ENCODE results near the gene DENND1C. TPM values are rescaled to one million over a fixed set of nuclear protein-coding genes. Genes with fewer than 3 reads are reported as not detected.

Gene DENND1C
- total RNA-seq, 1 donor from 2014 or later, result not detected

DNA sequence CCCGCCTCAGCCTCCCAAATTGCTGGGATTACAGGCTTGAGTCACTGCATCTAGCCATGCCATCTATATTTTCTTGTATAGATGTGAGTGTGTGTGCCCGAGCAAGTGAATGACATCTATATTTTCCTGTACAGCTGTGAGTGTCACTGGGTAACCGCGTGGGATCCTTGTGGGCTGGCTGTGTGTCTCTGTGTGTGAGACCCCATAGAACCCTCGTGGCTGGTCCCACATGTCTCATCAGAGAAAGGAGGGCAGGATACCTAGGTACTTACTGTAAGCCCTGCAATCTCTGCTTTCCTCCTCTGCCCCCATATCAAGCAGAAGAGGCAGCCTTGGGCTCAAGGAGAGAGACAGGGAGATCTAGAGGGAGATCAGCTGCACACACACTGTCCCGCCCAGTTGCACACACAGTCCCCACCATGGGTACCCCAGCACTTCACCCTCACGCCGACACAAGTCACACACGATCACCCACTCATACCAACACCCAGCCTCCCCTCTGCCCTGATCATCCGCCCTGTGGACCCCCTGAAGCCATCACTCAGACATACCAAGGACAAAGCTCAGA is 655 bp downstream of the DENND1C start:
- Mint-ChIP-seq H3K4me3 (ENCODE audit: unreplicated experiment) (no peak overlapping the region), H3K27ac (ENCODE audit: unreplicated experiment) (no peak overlapping the region), H3K9me3 (ENCODE audit: unreplicated experiment) (no peaks in the 10 kb centered on the region), H3K4me1 (ENCODE audit: unreplicated experiment) (peaks cover 2% of the 10 kb centered on the region), H3K36me3 (ENCODE audit: unreplicated experiment) (no peaks in the 10 kb centered on the region), H3K27me3 (ENCODE audit: unreplicated experiment) (peaks cover 1% of the 10 kb centered on the region)
- DNase-seq (ENCODE audit: extremely low spot score, unreplicated experiment), result no peak
- TF ChIP-seq, protein P1, sequence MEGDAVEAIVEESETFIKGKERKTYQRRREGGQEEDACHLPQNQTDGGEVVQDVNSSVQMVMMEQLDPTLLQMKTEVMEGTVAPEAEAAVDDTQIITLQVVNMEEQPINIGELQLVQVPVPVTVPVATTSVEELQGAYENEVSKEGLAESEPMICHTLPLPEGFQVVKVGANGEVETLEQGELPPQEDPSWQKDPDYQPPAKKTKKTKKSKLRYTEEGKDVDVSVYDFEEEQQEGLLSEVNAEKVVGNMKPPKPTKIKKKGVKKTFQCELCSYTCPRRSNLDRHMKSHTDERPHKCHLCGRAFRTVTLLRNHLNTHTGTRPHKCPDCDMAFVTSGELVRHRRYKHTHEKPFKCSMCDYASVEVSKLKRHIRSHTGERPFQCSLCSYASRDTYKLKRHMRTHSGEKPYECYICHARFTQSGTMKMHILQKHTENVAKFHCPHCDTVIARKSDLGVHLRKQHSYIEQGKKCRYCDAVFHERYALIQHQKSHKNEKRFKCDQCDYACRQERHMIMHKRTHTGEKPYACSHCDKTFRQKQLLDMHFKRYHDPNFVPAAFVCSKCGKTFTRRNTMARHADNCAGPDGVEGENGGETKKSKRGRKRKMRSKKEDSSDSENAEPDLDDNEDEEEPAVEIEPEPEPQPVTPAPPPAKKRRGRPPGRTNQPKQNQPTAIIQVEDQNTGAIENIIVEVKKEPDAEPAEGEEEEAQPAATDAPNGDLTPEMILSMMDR (IDR thresholded peaks at IDR 0.05), result no peak

DNA sequence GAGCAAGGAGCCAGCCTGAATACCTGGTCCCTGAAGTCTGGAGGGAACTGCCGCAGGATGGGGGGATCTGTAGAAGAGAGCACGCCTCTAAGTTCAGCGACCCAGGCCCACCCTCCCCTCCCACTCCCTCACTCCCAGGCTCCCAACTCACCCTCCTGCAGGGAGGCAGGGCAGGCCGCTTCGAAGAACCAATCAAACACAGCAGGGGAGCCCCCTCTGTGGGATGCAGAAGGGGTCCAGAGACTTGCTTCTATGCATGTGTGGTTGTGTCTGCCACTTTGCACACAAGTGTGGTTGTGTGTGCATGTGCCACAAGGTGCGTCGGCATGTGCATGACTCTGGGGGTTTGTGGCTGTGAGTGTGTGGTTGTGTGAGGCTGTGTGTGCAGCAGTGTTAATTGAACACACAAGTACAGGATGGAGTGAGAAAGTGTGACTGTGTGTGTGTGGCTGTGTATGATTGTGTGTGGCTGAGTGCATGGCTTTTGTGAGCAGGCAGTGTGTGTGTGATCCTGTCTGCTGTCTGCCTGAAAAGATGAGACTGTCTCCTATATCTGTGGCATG is 1.7 kb downstream of the DENND1C start:
- H3K27me3 Mint-ChIP-seq (ENCODE audit: unreplicated experiment), result peaks cover 2% of the 10 kb centered on the region
- H3K4me1 Mint-ChIP-seq (ENCODE audit: unreplicated experiment), result peaks cover 4% of the 10 kb centered on the region
- no peaks in the 10 kb centered on the region for H3K36me3 Mint-ChIP-seq (ENCODE audit: unreplicated experiment)
- H3K4me3 Mint-ChIP-seq (ENCODE audit: unreplicated experiment), result no peak overlapping the region
- no peak overlapping the region for H3K27ac Mint-ChIP-seq (ENCODE audit: unreplicated experiment)
- no peak for DNase-seq (ENCODE audit: extremely low spot score, unreplicated experiment)
- H3K9me3 Mint-ChIP-seq (ENCODE audit: unreplicated experiment), result no peaks in the 10 kb centered on the region
- TF ChIP-seq, protein P1 (IDR thresholded peaks at IDR 0.05), result no peak

DNA sequence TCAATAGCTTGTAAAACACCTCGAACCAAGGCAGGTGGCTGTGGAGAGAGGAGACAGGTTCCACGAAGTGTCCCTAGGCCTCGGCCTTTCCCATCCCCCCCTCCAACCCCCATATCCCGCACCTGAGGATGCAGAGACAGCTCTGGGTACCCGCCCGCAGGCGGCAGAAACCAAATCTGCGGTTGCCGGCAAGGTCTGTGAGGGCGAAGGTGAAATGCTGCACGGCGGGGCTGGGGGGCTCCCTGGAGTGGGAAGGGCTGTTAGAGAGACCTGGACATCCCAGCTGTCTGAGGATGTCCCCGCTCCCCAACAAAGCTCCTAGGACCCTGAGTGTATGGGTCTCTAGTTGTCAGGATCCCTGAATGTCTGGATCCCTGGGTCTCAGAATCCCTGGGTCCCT is 2.8 kb downstream of the DENND1C start:
- TF ChIP-seq, protein P1 (IDR thresholded peaks at IDR 0.05), result no peak
- Mint-ChIP-seq H3K4me1 (ENCODE audit: unreplicated experiment) (peaks cover 4% of the 10 kb centered on the region), H3K4me3 (ENCODE audit: unreplicated experiment) (no peak overlapping the region), H3K9me3 (ENCODE audit: unreplicated experiment) (no peaks in the 10 kb centered on the region), H3K36me3 (ENCODE audit: unreplicated experiment) (no peaks in the 10 kb centered on the region), H3K27me3 (ENCODE audit: unreplicated experiment) (peaks cover 2% of the 10 kb centered on the region), H3K27ac (ENCODE audit: unreplicated experiment) (no peak overlapping the region)
- no peak for DNase-seq (ENCODE audit: extremely low spot score, unreplicated experiment)

DNA sequence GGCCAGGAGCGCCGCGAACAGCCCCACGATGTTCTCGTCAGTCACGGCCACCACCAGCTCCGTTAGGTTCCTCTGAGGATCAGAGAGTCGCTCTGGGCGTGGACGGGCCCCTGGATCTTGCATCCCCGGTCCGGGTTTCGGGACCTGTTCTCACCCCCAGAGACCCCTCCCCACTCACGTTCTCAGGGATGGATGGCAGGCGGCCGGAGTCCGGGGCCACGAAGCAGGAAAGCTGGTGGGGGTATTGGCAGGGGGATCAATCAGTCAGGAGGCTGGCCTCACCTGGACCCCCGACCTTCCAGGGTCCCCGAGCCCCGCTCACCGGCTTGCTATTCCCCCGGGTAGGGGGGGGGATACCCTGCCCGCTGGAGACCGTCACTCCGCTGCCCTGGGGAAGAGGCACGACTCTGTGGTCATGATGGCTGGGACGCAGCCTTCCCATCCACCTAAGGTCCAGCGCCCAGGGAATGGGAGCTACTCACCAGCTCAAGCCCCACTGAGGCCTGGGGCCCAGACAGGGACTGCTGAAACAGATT is 4.6 kb downstream of the DENND1C start:
- Mint-ChIP-seq H3K27me3 (ENCODE audit: unreplicated experiment) (peaks cover 2% of the 10 kb centered on the region), H3K4me3 (ENCODE audit: unreplicated experiment) (no peak overlapping the region), H3K4me1 (ENCODE audit: unreplicated experiment) (peaks cover 4% of the 10 kb centered on the region), H3K36me3 (ENCODE audit: unreplicated experiment) (no peaks in the 10 kb centered on the region), H3K9me3 (ENCODE audit: unreplicated experiment) (no peaks in the 10 kb centered on the region), H3K27ac (ENCODE audit: unreplicated experiment) (no peak overlapping the region)
- no peak for DNase-seq (ENCODE audit: extremely low spot score, unreplicated experiment)
- TF ChIP-seq, protein P1 (IDR thresholded peaks at IDR 0.05), result no peak

DNA sequence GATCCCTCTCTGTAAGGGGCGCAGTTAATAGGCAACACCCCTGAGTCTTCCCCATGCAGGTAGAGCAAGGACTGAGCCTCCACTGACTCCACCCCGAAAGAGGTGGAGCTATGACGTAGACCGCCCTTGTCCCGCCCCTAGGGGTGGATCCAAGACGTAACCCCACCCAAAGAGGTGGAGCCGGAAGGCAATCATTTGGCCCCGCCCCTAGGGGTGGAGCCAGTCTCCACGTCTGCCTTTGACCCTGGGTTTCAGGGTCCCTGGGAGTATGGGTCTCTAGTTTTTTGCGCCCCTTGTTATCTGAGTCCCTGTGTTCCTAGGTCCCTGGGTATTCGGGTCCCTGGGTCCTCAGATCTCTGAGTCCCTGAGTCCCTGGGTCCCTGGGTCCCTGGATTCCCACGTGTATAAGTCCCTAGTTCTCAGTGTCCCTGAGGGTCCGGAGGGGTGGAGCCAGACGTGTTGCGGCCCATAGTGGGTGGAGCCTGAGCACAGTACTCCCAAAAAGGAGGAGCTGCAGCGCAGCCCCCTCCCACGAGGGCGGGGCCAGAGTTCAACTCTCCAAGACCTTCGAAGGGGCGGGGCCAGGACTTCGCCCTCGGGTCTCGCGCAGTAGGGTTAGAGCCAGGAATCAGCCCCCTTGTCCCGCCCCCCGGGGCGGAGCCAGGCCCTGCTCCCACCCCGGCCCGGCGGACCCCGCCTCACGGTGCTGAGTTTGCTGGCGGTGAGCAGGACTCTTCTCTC is 5.3 kb downstream of the DENND1C start:
- Mint-ChIP-seq H3K27ac (ENCODE audit: unreplicated experiment) (no peak overlapping the region), H3K4me3 (ENCODE audit: unreplicated experiment) (no peak overlapping the region), H3K27me3 (ENCODE audit: unreplicated experiment) (peaks cover 2% of the 10 kb centered on the region), H3K9me3 (ENCODE audit: unreplicated experiment) (no peaks in the 10 kb centered on the region), H3K36me3 (ENCODE audit: unreplicated experiment) (no peaks in the 10 kb centered on the region), H3K4me1 (ENCODE audit: unreplicated experiment) (peaks cover 4% of the 10 kb centered on the region)
- TF ChIP-seq, protein P1 (IDR thresholded peaks at IDR 0.05), result no peak
- DNase-seq (ENCODE audit: extremely low spot score, unreplicated experiment), result no peak
